Right lobe of liver (tissue), 6 donors: ENCODE measurements around the gene ZNF561. TPM values are rescaled to one million over a fixed set of nuclear protein-coding genes. Genes with fewer than 3 reads are reported as not detected.

Experiments
- ATAC-seq, 4 donors: fragments of 200-7000 bp; cut with Tn5 transposase; one replicate each; pipeline ENCODE4 v1.9.1; 2020; ENCODE audit warnings: mild to moderate bottlenecking in 4 of 4, moderate library complexity in 4 of 4
- DNase-seq, 3 donors: peaks; one replicate each; pipeline ENCODE4 v3.0.0-alpha.2; 2020
- H3K27ac ChIP-seq, 3 donors: fragments of 200-600 bp; one replicate each; pipeline ENCODE4 v1.8.0; 2022
- H3K27me3 ChIP-seq, 2 donors: fragments of 200-600 bp; one replicate each; pipeline ENCODE4 v1.8.0; 2022
- H3K36me3 ChIP-seq, 4 donors: fragments of 200-600 bp; sonication (generic) in 1 of 4; one replicate each; pipeline versions ENCODE4 v1.5.1 to v1.8.0; 2017 to 2022; ENCODE audit warnings: control low read depth in 1 of 4
- H3K4me1 ChIP-seq, 4 donors: fragments of 200-600 bp; sonication (generic) in 1 of 4; one replicate each; pipeline versions ENCODE4 v1.5.1 to v1.8.0; 2017 to 2022; ENCODE audit warnings: control low read depth in 1 of 4
- H3K4me3 ChIP-seq, 3 donors: fragments of 200-600 bp; one replicate each; pipeline ENCODE4 v1.8.0; 2022
- H3K9me3 ChIP-seq, 4 donors: fragments of 200-600 bp; sonication (generic) in 1 of 4; one replicate each; pipeline versions ENCODE4 v1.5.1 to v1.8.0; 2017 to 2022; ENCODE audit warnings: control low read depth in 1 of 4
- POLR2A ChIP-seq: fragments of 450-650 bp; IDR thresholded peaks from one replicate; pipeline ENCODE4 v1.6.1; 2017; ENCODE audit warnings: antibody characterized with exemption, mild to moderate bottlenecking
- WGBS: methylation state at CpG from one replicate; pipeline ENCODE4 v1.1.6; 2018; ENCODE audit warnings: low coverage, low lambda C conversion rate; ENCODE audit not compliant: insufficient coverage; ENCODE audit errors: missing lambda C conversion rate; 5-methylcytosine and 5-hydroxymethylcytosine counted together
- intact Hi-C, 2 donors: fragments of 100-400 bp; cut with DNase I; formaldehyde crosslinking; loops; one replicate each; pipeline versions ENCODE4 v1.11.2 to v1.14.1; 2022
- total RNA-seq, 6 experiments: library from RNA; depleted of rRNA in 2 of 6; stranded (reverse); fragments of >200 nt in 2 of 6; fragmentation: NEBNext Ultra II Directional in 3 of 6; extraction: Animal tissue kit (Norgen Biotek cat#: 25700) in 3 of 6; gene quantifications; one replicate each; pipeline versions ENCODE4 v1.1.0 to v1.2.4, GENCODE V29; 2016 to 2023
- TF ChIP-seq, protein P1 (sequence below), 4 donors: fragments of 200-600 bp in 3 of 4; fragments of 450-650 bp in 1 of 4; IDR thresholded peaks; one replicate each; pipeline versions ENCODE4 v1.5.1 to v1.8.0; 2016 to 2022; ENCODE audit warnings: antibody characterized with exemption in 4 of 4, mild to moderate bottlenecking in 2 of 4
- donor health status: DM: no; HTN: yes; CAD: no.
- donor health status: DM: no; HTN: no; CAD: no.
- donor health status: DM: no; HTN: no; CAD: no.
- donor health status: DM: no; HTN: yes; CAD: no.
- donor health status: DM: no; HTN: yes; CAD: no.

Gene ZNF561
- total RNA-seq, 6 experiments from 2014 or later, result 11.4 to 19.4 (median 14.2) TPM

DNA sequence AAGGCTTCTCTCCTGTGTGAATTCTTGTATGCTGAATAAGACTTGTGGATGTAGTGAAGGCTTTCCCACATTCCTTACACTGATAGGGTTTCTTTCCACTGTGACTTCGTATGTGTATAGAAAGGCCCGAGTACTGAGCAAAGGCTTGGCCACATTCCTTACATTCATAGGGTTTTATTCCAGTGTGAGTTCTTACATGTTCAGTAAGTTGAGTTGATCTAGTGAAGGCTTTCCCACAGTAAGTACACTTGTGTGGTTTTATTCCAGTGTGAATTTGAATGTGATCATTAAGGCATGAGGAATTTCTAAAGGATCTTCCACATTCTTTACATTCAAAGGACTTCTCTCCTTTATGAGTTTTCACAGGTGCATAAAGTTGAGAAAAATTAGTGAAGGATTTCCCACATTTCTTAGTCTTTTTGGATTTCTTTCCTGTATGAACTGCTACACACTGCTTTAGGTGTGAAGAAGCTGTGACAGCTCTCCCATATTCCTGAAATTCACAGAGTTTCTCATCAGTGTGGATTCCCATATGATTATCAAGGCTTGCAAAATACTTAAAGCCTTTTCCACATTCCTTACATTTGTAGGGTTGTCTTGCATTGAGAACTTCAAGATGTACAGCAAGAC is 10.4 kb downstream of the ZNF561 start:
- ATAC-seq (no peak), DNase-seq (no peak)
- intact Hi-C loops, result no loop called here
- Histone ChIP-seq H3K27me3 (no peaks in the 10 kb centered on the region), H3K36me3 (peaks cover 0 to 63% (median 50%) of the 10 kb centered on the region in 4 donors), H3K9me3 (peaks cover 3 to 31% (median 18%) of the 10 kb centered on the region in 4 donors), H3K4me3 (no peak overlapping the region), H3K27ac (no peak overlapping the region), H3K4me1 (no peaks in the 10 kb centered on the region)
- TF ChIP-seq, protein P1, sequence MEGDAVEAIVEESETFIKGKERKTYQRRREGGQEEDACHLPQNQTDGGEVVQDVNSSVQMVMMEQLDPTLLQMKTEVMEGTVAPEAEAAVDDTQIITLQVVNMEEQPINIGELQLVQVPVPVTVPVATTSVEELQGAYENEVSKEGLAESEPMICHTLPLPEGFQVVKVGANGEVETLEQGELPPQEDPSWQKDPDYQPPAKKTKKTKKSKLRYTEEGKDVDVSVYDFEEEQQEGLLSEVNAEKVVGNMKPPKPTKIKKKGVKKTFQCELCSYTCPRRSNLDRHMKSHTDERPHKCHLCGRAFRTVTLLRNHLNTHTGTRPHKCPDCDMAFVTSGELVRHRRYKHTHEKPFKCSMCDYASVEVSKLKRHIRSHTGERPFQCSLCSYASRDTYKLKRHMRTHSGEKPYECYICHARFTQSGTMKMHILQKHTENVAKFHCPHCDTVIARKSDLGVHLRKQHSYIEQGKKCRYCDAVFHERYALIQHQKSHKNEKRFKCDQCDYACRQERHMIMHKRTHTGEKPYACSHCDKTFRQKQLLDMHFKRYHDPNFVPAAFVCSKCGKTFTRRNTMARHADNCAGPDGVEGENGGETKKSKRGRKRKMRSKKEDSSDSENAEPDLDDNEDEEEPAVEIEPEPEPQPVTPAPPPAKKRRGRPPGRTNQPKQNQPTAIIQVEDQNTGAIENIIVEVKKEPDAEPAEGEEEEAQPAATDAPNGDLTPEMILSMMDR (IDR thresholded peaks at IDR 0.05), result no peak
- no peak for TF ChIP-seq POLR2A
- 80% methylated on average over 1 of the region's 2 CpGs for WGBS

GRCh38 chr19:9608912-9609311 is 12.1 kb downstream of the ZNF561 start:
- Histone ChIP-seq H3K4me3 (no peak overlapping the region), H3K27ac (no peak overlapping the region), H3K4me1 (no peaks in the 10 kb centered on the region), H3K27me3 (no peaks in the 10 kb centered on the region), H3K9me3 (peaks cover 3 to 31% (median 18%) of the 10 kb centered on the region in 4 donors), H3K36me3 (peaks cover 0 to 46% (median 37%) of the 10 kb centered on the region in 4 donors)
- intact Hi-C loops, result no loop called here
- WGBS, result 97% methylated on average over 4 of the region's 5 CpGs
- TF ChIP-seq, protein P1 (IDR thresholded peaks at IDR 0.05), result no peak
- no peak for TF ChIP-seq POLR2A
- DNase-seq (no peak), ATAC-seq (no peak)

- intact Hi-C loops, result no loop called here
- Histone ChIP-seq H3K27me3 (no peaks in the 10 kb centered on the region), H3K36me3 (no peaks in the 10 kb centered on the region), H3K27ac (no peak overlapping the region), H3K4me3 (no peak overlapping the region), H3K9me3 (no peaks in the 10 kb centered on the region), H3K4me1 (no peaks in the 10 kb centered on the region)
- TF ChIP-seq POLR2A, result no peak
- TF ChIP-seq, protein P1 (IDR thresholded peaks at IDR 0.05), result no peak
- WGBS, result 66% methylated on average over 3 of the region's 3 CpGs
- DNase-seq (no peak), ATAC-seq (no peak)
Measured at GRCh38 chr19:9597027-9597426, 24.0 kb downstream of the ZNF561 start.

DNA sequence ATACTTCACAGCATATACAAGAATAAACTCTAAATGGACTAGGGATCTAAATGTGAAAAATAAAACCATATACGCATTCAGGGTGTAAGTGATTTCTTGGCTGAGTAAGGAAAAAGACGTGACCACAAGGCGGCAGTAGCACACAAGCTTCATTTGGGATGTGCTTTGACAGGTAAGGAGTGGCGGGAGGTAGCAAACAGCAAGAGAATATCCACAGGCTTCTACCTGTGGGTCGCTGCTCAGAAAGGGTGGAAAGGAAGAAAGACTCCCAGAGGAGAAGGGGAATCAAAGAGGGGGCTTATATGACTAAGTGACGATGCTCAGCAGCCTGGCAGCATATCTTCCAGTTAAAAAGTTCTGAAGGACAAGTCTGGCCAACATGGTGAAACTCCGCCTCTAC is 34.3 kb downstream of the ZNF561 start:
- TF ChIP-seq POLR2A, result no peak
- TF ChIP-seq, protein P1 (IDR thresholded peaks at IDR 0.05), result peak; percentile 54 to 64 (median 62)
- Histone ChIP-seq H3K9me3 (no peaks in the 10 kb centered on the region), H3K36me3 (no peaks in the 10 kb centered on the region), H3K27ac (no peak overlapping the region), H3K27me3 (no peaks in the 10 kb centered on the region), H3K4me3 (no peak overlapping the region), H3K4me1 (no peaks in the 10 kb centered on the region)
- ATAC-seq, result peak; percentile 70 to 73 (median 72)
- WGBS, result 16% methylated on average over 7 of the region's 7 CpGs
- intact Hi-C loops, result no loop called here
- DNase-seq, result peak in 2 of 3 donors; percentile 53 to 69
